HG02840 (cell line): Measurements from ENCODE around the gene HERPUD2.
"Not testable (repeated sequence)": the region's sequence is repeated elsewhere in the genome, so short reads cannot be mapped to it uniquely, and the experiment has no call there.

Experiments used
- ATAC-seq: cut with Tn5 transposase; IDR thresholded peaks from one replicate; pipeline ENCODE4 v1.9.1; 2021; ENCODE audit warnings: mild to moderate bottlenecking, moderate library complexity, moderate number of reproducible peaks; ENCODE audit not compliant: unreplicated experiment, low FRiP score

HERPUD2 gene

DNA sequence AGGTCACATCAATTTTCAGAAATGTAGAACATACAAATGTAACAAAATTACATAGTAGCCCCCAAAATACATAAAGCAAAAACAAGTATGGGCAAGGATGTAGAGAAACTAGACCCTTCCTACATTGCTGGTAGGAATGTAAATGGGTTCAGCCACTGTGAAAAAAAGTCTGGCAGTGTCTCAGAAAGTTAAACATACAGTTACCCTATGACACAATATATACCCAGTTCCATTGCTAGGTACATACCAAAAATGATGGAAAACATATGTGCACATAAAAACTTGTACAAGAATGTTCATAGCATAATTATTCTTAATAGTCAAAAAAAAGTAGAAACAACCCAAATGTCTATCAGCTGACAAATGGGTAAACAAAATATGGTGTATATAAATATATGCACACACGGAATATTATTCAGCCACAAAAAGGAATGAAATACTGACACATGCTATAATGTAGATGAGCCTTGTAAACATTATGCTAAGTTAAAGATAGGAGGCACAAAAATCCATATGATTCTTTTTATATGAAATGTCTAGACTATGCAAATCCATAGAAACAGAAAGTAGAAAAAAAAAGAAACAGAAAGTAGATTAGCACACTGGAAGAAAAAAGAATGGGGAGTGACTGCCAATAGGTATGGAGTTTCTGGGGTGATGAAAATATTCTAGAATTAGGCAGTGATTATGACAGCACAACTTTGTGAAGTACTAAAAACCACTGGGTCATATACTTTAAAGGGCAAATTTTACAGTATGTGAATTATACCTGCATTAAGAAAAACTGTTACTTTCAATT is 13.5 kb downstream of the HERPUD2 start:
- ATAC-seq: no peak

DNA sequence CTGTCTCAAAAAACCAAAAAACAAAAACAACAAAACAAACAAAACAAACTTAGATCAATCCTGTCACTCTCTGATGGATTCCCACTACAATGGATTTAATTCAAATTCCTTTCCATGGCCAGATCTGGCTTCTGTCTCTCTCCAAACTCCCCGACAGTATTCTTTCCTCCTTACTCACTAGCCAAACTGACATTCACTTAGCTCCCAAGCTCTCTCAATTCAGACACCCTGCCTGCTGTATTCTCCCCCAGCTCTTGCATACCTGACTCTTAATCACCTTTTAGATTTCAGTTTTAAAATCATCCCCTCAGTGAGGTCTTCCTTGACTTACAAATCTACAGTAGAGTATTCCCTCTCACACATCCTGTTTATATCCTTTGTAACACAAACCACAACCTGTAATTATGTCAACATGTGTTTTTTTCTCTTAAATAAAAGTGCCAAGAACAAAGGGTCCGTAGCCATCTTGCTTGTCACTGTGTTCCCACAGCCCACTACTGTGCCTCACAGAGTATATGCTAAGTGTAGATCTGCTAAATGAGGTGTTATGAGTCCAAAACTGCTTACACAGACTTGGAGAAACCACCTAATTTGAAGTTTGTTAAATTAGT is 14.4 kb downstream of the HERPUD2 start:
- no peak for ATAC-seq

DNA sequence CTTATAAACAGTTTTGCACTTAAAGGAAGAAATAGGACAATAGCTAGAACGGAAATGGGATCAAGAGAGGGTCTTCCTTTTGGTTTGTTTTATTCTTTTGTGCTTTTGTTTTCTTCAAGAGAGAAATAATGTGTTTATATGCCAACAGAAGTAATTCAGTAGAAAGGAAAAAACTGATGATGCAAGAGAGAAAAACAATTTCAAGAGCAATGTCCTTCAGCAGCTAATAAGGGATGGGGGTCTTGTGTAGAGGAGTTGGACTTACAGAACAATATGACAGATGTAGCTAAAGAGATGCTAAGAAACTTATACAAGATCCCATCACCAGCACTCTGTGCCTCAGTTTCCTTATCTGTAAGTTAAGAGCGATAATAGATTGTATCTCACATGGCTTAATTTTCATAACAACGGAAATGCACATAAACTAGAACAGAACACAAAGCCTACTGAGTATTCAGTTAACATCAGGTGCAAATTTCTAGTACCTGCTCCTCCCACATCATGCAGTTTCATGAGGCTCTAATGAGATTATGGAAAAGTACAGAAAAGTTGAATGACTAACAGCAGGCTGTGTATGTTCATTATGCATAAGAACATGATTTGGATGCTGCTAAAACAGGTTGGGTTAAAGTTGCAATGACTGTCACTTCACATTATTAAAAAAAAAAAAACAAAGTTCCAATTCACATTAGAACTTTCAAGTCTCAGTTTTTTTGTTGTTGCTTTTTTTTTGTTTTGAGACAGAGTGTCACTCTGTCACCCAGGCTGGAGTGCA is 17.2 kb downstream of the HERPUD2 start:
- ATAC-seq: no peak

DNA sequence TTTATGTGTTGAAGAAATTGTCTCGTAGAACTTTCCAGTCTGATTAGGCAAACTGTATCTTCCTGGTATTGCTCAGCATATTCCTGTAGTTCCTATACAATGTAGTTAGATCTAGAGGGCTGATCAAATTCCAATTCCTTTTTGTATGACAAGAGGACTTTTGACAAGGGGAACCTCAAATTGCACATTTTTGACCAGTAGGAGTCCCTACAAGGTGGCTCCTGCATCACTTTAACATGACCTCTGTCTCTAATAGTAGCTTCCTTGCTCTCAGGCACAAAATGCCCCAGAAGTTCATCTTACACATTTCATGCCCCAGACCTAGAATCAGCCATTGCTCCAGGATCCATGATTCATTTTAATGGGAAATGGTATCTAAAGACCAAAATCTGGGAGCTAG is 18.7 kb downstream of the HERPUD2 start:
- ATAC-seq: no peak

DNA sequence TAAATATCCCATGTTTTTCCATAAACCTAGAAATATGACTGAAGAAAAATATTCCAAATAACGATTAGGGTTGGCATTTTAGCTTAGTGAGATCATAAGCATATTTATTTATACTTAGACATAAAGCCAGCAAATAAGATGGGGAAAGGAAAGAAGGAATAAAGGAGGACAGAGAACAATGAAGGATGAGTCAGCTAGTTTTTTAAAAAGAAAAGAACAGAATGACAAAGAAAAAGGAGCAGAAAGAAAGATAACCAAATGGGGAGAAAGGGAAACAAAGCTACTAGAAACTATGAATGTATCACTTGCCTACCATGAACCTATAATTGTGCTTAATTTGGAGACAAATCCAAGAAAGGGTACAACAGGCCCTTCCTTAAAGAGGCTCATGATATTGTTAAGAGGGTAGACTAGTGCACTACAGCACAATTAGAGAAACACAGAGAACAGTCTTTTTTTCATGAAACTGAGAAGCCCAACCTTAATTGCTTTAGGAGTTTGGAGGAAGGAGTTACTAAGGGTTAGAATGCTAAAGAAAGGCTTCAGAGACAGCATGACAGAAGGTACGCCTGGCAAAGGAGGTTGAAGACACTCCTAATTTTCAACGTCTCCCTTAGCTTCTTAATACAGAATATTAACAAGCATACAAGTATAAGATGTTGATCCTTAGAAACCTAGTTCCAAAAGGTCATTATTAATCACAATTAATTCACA is 23.9 kb downstream of the HERPUD2 start:
- ATAC-seq: no peak

DNA sequence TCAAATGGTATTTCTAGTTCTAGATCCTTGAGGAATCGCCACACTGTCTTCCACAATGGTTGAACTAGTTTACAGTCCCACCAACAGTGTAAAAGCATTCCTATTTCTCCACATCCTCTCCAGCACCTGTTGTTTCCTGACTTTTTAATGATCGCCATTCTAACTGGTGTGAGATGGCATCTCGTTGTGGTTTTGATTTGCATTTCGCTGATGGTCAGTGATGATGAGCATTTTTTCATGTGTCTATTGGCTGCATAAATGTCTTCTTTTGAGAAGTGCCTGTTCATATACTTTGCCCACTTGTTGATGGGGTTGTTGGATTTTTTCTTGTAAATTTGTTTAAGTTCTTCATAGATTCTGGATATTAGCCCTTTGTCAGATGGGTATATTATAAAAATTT is 34.5 kb downstream of the HERPUD2 start:
- not testable (repeated sequence) for ATAC-seq

DNA sequence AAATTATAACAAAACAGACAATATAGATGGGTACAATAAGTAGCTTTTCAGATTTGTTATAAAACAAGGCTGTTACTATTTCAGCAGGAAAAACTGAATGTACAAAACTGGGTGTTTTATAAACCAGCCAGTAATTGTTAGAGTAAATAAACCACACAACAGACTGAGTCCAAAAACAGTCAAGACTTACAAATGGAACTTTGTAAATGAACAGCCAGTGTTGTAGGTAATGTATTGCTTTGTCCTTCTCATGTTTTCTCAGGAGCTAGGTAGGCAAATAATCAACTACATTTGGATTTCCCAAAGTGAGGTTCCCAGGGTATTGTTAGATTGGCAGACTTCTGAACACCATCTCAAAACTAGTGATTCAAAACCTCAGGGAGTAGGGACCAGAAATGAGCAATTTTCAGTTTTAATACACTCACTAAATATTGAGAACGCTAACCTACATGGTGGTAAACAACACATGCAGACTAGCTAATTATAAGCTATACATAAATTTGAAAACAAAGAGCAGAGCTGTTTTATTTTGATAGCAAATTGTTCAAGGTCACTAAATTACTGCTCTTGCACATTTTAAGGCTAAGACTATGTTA is 36.2 kb downstream of the HERPUD2 start:
- ATAC-seq: no peak

DNA sequence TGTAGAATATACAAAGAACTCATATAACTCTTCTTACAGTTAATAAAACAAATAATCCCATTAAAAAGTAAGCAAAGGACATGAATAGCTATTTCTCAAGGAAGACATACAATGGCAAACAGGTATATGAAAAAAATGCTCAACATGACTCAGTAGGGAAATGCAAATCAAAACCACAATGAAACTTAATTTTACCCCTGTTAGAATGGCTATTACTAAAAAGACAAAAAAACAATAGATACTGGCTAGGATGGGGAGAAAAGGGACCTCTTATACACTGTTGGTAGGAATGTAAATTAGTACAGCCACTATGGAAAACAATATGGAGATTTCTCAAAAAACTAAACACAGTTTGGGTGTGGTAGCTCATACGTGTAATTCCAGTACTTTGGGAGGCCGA is 37.8 kb downstream of the HERPUD2 start:
- no peak for ATAC-seq

DNA sequence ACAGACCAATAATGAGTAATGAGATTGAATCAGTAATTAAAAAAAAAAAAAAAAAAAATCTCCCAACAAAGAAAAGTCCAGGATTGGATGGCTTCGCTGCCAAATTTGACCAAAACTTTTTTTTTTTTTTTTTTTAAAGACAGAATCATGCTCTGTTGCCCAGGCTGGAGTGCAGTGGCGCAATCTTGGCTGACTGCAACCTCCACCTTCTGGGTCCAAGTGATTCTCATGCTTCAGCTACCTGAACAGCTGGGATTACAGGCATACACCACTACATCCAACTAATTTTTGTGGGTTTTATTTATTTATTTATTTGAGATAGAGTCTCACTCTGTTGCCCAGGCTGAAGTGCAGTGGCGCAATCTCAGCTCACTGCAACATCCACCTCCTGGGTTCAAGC is 40.4 kb downstream of the HERPUD2 start:
- ATAC-seq: not testable (repeated sequence)

DNA sequence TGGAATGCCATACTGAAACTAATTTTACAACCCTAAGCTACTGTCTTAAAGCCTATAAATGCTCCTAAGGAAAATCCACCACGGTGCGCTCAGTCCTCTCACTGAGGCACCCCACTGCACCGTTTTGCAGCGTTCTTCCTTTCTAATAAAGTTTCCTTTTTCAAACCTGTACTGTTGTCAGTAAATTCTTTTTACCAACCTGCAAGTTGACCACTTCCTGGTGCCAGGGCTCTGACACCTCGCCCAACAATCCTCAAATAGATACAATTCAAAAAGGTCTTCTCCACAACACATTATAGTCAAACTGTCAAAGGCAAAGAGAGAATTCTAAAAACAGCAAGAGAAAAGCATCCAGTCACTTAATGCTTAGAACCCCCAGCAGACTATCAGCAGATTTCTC is 42.8 kb downstream of the HERPUD2 start:
- no peak for ATAC-seq

DNA sequence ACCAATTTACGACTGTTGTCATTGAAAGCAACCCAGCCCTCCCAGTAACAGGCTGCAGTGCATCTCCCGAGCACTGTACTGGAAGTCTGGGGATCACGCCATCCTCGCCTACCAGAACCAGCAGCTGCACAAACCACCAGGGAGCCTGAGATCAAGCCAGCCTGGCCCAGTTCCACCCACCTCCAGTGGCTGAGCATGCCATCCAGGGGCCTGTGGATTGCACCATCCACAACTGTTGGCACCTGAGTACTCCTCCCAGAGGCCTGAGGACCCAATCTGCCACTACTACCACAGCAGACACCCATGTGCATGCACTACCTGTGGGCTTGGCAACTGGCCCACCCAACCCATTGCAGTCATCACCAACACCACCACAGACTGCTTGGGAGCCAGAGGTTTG is 44.2 kb downstream of the HERPUD2 start:
- no peak for ATAC-seq

DNA sequence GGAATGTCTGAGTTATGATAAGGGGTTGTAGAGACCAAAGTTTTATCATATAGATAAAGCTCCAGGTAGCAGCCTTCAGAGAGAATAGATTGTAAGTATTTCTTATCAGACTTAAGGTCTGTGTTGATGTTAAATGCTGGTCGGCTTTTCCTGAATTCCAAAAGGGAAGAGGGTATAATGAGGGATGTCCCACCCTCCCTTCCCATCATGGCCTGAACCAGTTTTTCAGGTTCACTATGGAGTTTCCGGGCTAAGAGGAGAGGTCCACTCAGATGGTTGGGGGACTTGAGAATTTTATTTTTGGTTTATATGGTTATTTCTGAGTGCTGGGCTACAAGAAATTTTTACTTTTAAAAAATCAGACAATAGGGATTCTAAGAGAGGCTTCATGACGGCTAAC is 45.2 kb downstream of the HERPUD2 start:
- ATAC-seq: no peak

DNA sequence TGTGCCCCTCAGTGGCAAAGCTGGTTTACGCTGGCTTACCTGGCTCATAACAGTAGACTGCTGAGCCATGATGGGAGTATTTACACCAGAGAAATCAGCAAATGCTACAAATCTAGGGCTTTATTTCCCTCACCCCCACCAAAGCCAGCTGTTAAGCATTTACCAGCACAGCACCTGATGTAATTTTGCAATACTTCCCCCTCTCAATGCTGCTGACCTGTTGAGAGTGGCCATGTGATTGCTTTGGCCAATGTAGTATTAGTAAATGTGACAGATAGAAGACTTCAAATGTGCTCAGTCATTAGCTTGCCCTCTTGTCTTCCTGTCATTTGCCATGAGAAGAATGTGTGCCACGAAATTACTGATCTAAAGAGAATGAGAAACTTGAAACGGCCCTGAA is 46.6 kb downstream of the HERPUD2 start:
- ATAC-seq: no peak

DNA sequence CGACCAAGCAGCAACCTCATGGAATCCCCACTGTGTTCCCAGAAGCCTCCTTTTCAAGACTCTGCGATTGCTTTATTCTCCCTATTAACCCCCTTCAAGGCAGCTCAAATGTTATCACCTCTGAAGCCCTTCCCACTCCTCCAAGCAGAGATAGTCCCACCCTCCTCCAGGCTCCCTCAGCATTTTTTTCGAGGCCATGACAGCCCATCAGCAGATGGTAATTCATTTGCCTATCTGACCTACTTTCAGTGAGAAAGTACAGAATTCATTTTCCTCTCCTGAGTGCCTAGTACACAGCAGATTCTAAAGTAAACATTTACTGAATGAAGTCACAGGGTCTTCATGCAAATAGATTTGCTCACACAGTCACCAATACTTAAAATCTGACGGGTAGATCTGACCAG is 47.8 kb downstream of the HERPUD2 start:
- ATAC-seq: no peak

DNA sequence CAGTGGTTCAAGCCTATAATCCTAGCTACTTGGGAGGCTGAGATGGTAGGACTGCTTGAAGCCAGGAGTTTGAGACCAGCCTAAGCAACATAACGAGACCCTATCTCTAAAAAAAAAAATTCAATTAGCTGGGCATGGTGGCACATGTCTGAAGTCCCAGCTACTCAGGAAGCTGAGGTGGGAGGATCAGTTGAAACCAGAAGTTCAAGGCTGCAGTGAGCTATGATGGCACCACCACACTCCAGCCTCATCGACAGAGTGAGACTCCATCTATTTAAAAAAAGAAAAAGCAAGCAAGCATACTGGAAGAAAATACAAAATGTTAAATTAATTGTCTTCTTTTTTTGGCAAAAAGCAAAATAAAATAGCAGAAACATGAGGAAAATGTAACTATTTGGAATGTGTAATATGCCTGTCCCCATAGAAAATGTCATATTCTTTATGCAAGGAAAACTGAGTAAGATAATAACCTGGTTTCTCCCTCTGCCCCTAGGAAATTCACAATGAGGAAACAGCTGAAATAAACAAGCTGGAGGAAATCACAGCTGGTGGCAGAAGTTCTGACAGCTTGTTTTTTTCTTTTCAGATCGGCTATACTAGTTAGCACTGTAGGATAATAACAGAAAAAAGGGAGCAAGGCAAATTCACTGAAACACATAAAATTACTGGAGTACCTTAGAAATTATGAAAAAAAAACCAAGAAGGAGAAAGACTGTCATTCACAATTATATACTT is 48.5 kb downstream of the HERPUD2 start:
- ATAC-seq: no peak

DNA sequence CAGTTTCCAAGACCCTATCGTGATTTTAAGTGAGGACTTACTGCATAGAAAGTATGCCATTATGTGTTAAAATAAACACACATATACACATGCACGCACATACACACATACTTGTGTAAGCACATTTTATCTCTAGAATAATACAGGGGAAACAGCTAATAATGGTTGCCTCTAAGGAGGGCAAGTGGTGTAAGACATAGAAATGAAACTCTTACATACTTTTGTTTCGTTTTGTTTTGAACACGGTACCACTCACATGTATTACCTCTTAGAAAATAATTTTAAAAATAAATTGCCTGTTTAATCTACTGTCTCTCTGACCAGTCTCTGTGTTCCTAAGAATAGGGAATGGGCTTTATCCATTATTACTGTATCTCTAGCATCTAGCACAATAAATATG is 49.2 kb downstream of the HERPUD2 start:
- ATAC-seq: no peak

DNA sequence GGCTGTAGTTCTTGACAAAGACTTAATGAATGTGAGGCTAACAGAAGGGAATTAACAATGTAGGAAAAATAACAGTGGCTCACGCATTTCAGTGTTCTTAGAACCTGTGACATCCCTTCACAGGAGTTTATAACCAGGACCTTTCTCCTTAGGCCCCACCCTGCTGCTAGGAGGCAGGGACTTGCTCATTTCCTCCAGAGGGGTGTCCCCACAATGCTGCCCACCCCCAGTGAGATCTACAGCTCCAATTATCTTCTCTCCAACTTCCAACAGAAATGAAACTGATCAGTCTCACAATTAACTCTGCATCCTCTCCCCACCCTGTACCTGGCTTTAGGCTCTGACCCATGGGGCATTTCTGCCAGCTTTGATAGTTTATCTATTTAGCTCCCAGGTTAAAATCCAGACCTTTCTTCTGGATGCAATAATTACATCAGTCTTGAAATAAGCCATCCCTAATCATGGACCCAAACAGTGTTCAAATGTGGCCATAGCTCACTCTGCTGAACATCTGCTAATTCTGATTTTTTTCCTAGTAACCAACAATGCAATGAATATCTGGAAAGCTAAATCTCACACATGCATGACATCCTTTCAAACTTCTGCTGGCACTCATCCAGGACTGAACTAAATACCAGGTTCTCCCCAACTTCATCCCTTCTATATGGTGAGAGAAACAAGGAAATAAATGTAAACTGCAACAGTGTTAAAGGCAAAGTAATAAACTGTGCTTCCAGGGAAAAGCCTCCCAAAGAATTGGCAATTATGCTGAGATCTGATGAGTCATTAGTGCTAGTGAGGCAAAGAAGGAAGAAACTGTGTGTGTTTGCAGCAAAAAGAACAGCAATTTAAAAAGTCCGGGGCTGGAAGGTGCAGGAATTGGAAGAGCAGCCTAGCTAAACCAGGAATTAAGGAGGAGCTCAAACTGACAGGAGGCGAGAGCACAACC is 64.6 kb downstream of the HERPUD2 start:
- ATAC-seq: no peak

DNA sequence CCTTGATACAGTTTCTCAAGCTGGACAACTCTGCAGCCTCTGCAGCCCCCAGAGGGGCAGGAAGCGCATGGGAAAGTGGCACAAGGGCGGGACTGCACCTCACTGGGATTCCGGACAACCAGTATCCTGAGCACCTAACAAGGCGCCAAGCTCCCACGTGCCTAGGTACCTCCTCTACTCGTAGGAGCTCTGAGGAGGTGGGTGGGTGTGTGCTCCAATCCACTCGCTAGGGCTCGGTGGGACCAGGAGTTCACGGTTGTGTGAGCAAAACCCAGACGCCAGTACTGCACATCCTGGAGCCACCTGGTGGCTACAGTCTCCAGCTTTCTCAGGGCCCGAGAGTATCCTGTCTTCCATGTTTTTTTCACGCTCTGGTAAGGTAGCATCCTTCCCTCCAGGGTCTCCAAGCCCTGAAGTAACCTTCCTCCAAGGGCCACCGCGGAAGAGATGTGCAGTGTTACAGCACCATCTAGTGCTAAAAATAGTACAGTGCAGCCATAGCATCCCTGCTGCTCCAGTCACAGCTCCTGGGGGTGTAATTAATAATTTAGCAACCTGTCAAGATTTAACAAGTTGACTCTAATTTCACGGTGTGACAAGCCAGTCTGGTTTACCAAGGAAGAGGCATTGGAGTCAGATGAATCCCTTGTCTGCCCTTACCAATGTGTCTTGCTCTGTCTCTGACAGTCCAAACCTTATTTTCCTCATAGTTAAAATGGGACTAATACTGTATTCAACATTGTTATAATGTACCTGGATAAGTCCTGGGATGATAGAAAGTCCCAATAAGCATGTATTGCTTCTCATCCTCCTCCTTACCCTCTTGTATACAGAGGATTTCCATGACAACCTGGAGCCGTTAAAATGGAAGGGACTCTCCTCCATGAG is 70.4 kb downstream of the HERPUD2 start:
- ATAC-seq: no peak
